Psoas muscle (tissue), 8 donors: Measurements from ENCODE around the gene CFD. TPM values are rescaled to one million over a fixed set of nuclear protein-coding genes. Genes with fewer than 3 reads are reported as not detected.

Experiments used
- ATAC-seq, 4 donors: fragments of 200-7000 bp; cut with Tn5 transposase; one replicate each; pipeline ENCODE4 v1.9.1; 2020; ENCODE audit warnings: moderate library complexity in 3 of 4, mild to moderate bottlenecking in 2 of 4
- DNase-seq, 2 donors: peaks; one replicate each; pipeline ENCODE4 v3.0.0-alpha.2; 2020
- H3K27ac ChIP-seq: fragments of 200-600 bp; one replicate; pipeline ENCODE4 v1.8.0; 2022
- H3K27me3 ChIP-seq, 3 donors: fragments of 200-600 bp in 1 of 3; one replicate each; pipeline versions ENCODE4 v1.6.1 to v1.8.0; 2013 to 2022; ENCODE audit warnings: low read length in 2 of 3, mild to moderate bottlenecking in 2 of 3, moderate library complexity in 1 of 3; ENCODE audit not compliant: insufficient read depth in 3 of 3
- H3K36me3 ChIP-seq, 2 donors: fragments of 200-600 bp in 1 of 2; one replicate each; pipeline versions ENCODE4 v1.6.1 to v1.8.0; 2013 to 2022; ENCODE audit warnings: low read depth in 1 of 2, mild to moderate bottlenecking in 1 of 2, moderate library complexity in 1 of 2; ENCODE audit not compliant: insufficient read depth in 1 of 2
- H3K4me1 ChIP-seq: fragments of 200-600 bp; one replicate; pipeline ENCODE4 v1.8.0; 2022
- H3K4me3 ChIP-seq: fragments of 200-600 bp; one replicate; pipeline ENCODE4 v1.8.0; 2022; ENCODE audit warnings: mild to moderate bottlenecking
- H3K9me3 ChIP-seq: fragments of 200-600 bp; one replicate; pipeline ENCODE4 v1.8.0; 2022
- CTCF ChIP-seq: fragments of 200-600 bp; IDR thresholded peaks from one replicate; pipeline ENCODE4 v1.8.0; 2022; ENCODE audit warnings: antibody characterized with exemption
- WGBS, 3 donors: extraction: QIAGEN DNeasy Blood & Tissue Kit; methylation state at CpG; one replicate each; pipeline versions ENCODE4 v1.1.6 to v1.1.7; 2013; 5-methylcytosine and 5-hydroxymethylcytosine counted together
- intact Hi-C, 2 donors: fragments of 100-400 bp; cut with DNase I; formaldehyde crosslinking; loops; one replicate each; pipeline versions ENCODE4 v1.11.0 to v1.14.2; 2022
- polyA plus RNA-seq, 3 donors: library from polyadenylated mRNA; stranded (reverse); fragments of 200-250 nt; gene quantifications; one replicate each; pipeline ENCODE4 v1.2.3, GENCODE V29; 2013
- total RNA-seq, 4 donors: library from RNA; stranded (reverse); fragmentation: NEBNext Ultra II Directional in 2 of 4; extraction: Animal tissue kit (Norgen Biotek cat#: 25700) in 2 of 4; gene quantifications; one replicate each; pipeline versions ENCODE4 v1.2.1 to v1.2.4, GENCODE V29; 2021 to 2023
- donor health status: healthy with polysubstance abuse.
- donor health status: DM: no; HTN: no; CAD: no; lungs with moderate emphysema.
- donor health status: Bipolar disorder and iron deficiency.
- donor health status: healthy.
- donor health status: DM: yes; HTN: yes; CAD: no.
- donor health status: DM: no; HTN: no; CAD: no.
- donor health status: DM: no; HTN: no; CAD: no.
- donor health status: DM: yes; HTN: yes; CAD: no.

CFD gene
- total and polyA plus RNA-seq, 7 donors: 56.8 to 142 (median 79.9) TPM

GRCh38 chr19:812049-812746 lies 47.3 kb upstream of the CFD start:
- Histone ChIP-seq H3K27ac (no peak overlapping the region), H3K27me3 (no peaks in the 10 kb centered on the region), H3K4me1 (no peaks in the 10 kb centered on the region), H3K36me3 (peaks cover 9 to 59% of the 10 kb centered on the region in 2 donors), H3K4me3 (no peak overlapping the region), H3K9me3 (no peaks in the 10 kb centered on the region)
- intact Hi-C loops: no loop called here
- ATAC-seq: no peak
- 87 to 90% (median 90%) methylated on average over 67 to 80 of the region's 80 CpGs for WGBS, 3 donors
- no peak for TF ChIP-seq CTCF
- DNase-seq: no peak

GRCh38 chr19:812747-813218 lies 46.7 kb upstream of the CFD start:
- ATAC-seq: peak in 1 of 4 donors; percentile 1
- WGBS, 3 donors: 90 to 94% (median 93%) methylated on average over 53 to 72 of the region's 72 CpGs

GRCh38 chr19:813219-814151 lies 46.0 kb upstream of the CFD start:
- H3K4me3 ChIP-seq: no peak overlapping the region
- no peaks in the 10 kb centered on the region for H3K4me1 ChIP-seq
- 93 to 94% (median 93%) methylated on average over 74 to 87 of the region's 87 CpGs for WGBS, 3 donors
- DNase-seq (no peak), ATAC-seq (peak in 3 of 4 donors; percentile 20 to 26 (median 26))
- peaks cover 9 to 46% of the 10 kb centered on the region in 2 donors for H3K36me3 ChIP-seq
- no peaks in the 10 kb centered on the region for H3K27me3 ChIP-seq
- TF ChIP-seq CTCF: no peak
- H3K27ac ChIP-seq: no peak overlapping the region
- H3K9me3 ChIP-seq: no peaks in the 10 kb centered on the region
- intact Hi-C loops: no loop called here

More at GRCh38 chr19:812747-813218, 46.7 kb upstream of the CFD start:
- no peaks in the 10 kb centered on the region for H3K4me1 ChIP-seq
- DNase-seq: no peak
- intact Hi-C loops: no loop called here
- H3K4me3 ChIP-seq: no peak overlapping the region
- H3K27ac ChIP-seq: no peak overlapping the region
- peaks cover 9 to 53% of the 10 kb centered on the region in 2 donors for H3K36me3 ChIP-seq
- H3K27me3 ChIP-seq: no peaks in the 10 kb centered on the region
- no peak for TF ChIP-seq CTCF
- H3K9me3 ChIP-seq: no peaks in the 10 kb centered on the region

- Histone ChIP-seq H3K4me1 (no peaks in the 10 kb centered on the region), H3K27ac (no peak overlapping the region), H3K27me3 (no peaks in the 10 kb centered on the region), H3K4me3 (no peak overlapping the region), H3K9me3 (no peaks in the 10 kb centered on the region), H3K36me3 (peaks cover 8 to 37% of the 10 kb centered on the region in 2 donors)
- intact Hi-C loops: no loop called here
- WGBS, 3 donors: 85 to 87% (median 86%) methylated on average over 47 to 49 of the region's 49 CpGs
- ATAC-seq (peak in 2 of 4 donors; percentile 19 to 33), DNase-seq (no peak)
- no peak for TF ChIP-seq CTCF
These were observed 45.0 kb upstream of the CFD start for GRCh38 chr19:814152-815078.
